Measurements from ENCODE around the gene NTN4.
A peak's percentile ranks its signal among the peaks of the same experiment; 100 is the strongest.
"Not testable (repeated sequence)": the region's sequence is repeated elsewhere in the genome, so short reads cannot be mapped to it uniquely, and the experiment has no call there.

The NTN4 gene

GRCh38 chr12:95790033-95790916 is at the start of gene NTN4:
NTN4 (minus strand) TSS chr12:95790764; CDS start chr12:95790309, 455 bp downstream.
- DNase-seq, result peak; percentile 35

GRCh38 chr12:95838125-95838524 is 47.6 kb upstream of the NTN4 start:
- peak; percentile 96 for DNase-seq

- no peak for DNase-seq
These were observed 46.9 kb upstream of the NTN4 start for GRCh38 chr12:95837240-95838038.

GRCh38 chr12:95836630-95837239 is 46.2 kb upstream of the NTN4 start:
- no peak for DNase-seq

GRCh38 chr12:95836185-95836609 is 45.6 kb upstream of the NTN4 start:
- DNase-seq, result no peak

- no peak for DNase-seq
These were observed 44.0 kb upstream of the NTN4 start for GRCh38 chr12:95834572-95834971.

- no peak for DNase-seq
These were observed 39.9 kb upstream of the NTN4 start for GRCh38 chr12:95830335-95831089.

GRCh38 chr12:95829395-95829794 is 38.8 kb upstream of the NTN4 start:
- DNase-seq, result no peak

- DNase-seq, result peak; percentile 49
These were observed 29.6 kb upstream of the NTN4 start for GRCh38 chr12:95820096-95820703.

GRCh38 chr12:95815632-95816212 is 25.2 kb upstream of the NTN4 start:
- peak; percentile 7 for DNase-seq

GRCh38 chr12:95812155-95812554 is 21.6 kb upstream of the NTN4 start:
- DNase-seq, result not testable (repeated sequence)

GRCh38 chr12:95810411-95810810 is 19.8 kb upstream of the NTN4 start:
- DNase-seq, result no peak

- no peak for DNase-seq
These were observed 18.6 kb upstream of the NTN4 start for GRCh38 chr12:95809000-95809680.

- no peak for DNase-seq
These were observed 17.6 kb upstream of the NTN4 start for GRCh38 chr12:95808146-95808545.

GRCh38 chr12:95805864-95806671 is 15.5 kb upstream of the NTN4 start:
- no peak for DNase-seq

GRCh38 chr12:95804291-95804690 is 13.7 kb upstream of the NTN4 start:
- no peak for DNase-seq

- no peak for DNase-seq
These were observed 13.3 kb upstream of the NTN4 start for GRCh38 chr12:95803817-95804216.

GRCh38 chr12:95802482-95803270 is 12.1 kb upstream of the NTN4 start:
- DNase-seq, result no peak

- no peak for DNase-seq
These were observed 6.4 kb upstream of the NTN4 start for GRCh38 chr12:95796982-95797289.
